NCI-H226 (cell line): Measurements from ENCODE around the gene PSENEN.
A peak's percentile ranks its signal among the peaks of the same experiment; 100 is the strongest.

ENCODE experiments used
- DNase-seq: peaks from one replicate; pipeline ENCODE4 v3.0.0-alpha.2; 2015

The PSENEN gene

DNA sequence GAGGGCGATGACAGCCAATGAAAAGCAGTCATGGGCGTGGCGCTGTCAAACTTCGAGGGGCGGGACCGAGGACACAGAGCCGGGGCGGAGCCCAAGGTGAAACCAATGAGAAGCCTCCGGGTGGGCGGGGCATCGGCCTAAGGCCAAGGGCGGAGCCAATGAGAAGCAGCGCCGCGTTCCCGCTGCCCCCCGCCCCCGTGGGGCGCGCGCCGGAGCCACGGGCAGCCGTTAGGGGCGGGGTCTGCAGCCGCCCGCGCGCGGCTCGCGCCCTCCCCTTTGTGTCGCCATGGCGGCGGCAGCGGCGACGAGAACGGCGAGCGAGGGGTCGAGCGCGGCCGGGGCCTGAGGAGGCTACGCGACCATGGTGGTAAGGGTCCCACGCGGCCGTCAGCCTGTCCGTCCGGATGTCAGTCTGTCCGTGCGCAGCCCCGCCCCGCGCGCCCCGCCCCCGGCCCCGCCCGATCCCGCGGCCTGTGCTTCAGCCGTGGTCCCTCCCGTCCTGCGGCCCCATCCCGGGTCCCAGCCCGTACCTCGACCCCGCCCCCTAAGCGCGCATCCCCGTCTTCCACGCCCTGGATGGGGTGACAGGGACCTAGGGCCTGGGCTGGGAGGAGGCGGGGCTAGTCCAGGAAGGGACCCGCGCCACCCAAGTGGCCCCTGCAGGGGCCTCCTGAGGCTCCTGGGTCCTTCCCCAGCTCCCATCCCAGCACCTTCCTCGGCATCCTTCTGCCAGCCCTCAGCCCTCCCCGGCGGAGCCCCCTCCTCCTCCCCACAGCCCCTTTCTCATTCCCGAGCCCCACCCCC lies 30.0 kb downstream of the PSENEN start, which contains the start of gene ARHGAP33:
TSS of gene ARHGAP33 (plus strand) at position 267 of the 804 bp plus-strand sequence. CDS start at position 362, 95 bp downstream.
- DNase-seq = peak; percentile 89

DNA sequence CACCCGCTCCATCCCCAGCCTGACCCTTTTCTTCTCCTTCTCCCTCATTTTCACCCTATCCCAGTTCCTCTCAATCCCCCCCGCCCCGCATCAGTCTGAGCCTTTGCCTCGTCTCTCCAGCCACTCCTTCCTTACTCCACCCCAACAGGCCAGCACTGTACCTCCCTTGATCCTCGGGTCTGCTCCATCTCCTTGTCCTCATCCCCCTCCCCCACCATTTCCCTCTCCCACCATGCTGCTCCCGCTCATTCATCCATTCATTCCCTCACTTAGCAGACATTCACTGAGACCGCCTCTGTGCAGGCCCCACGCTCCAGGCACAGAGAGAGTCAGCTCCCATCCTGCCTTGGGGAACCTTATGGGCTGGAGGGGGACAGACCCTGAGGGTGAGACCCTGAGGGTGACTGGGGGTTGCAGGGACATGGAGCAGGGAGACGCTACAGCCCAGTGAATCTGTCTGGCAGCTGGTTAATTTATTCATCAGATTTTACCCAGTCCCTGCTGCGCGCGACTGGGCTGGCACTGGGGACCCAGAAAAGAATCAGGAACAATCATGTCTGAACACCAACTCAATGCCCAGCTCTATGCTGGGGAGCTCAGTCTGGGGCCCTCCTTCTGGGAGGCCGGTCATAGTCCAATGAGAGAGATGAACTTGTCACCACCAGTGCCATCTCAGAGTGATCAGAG lies 30.8 kb downstream of the PSENEN start:
- DNase-seq = no peak

DNA sequence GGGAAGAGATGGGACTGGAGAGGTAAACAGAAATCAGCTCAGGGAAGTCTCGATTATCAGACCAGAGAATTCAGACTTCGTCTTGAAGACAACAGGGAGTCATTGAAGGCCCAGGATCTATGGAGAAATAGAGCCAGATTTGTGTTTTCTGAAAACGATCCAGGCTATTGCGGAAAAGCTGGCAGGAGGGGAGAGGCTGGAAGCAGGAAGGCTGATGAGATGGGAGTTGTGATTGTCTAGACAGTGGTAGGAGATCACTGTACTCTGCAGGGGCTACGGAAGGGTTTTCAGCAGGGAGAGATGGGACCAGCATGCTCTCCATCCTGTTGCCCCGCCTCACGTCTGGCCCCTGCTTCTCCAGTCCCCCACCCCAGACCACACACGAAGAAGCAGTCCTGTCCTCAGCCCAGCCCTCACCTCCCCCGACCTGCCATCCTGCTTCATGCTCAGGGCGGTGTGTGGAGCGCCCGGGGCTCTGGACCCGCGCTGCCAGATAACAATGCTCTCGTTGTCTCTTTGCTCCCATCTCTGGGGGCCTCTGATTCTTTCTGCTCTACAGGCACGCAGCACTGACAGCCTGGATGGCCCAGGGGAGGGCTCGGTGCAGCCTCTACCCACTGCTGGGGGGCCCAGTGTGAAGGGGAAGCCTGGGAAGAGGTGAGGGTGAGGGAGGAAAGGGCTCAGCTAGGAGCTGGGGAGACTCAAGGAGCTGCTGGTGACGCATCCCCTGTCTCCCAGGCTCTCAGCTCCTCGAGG lies 31.8 kb downstream of the PSENEN start:
- DNase-seq = no peak

DNA sequence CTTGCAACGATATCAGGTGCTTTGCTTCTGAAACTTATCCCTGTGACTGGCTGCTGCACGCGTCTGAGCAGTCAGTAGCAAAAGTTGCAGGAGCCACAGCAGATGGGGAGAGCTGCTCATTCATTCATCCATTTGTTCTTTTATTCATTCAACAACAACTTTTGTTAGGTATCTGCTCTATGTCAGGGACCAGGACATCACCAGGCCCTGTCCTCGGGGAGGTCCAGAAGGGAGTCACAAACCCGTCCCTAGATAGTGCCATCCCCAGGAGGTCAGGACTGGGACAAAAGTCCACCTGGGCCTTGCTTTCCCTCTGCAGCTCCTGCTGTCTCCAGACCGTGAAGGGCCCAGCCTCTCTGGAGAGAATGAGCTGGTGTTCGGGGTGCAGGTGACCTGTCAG lies 32.5 kb downstream of the PSENEN start:
- DNase-seq = no peak

DNA sequence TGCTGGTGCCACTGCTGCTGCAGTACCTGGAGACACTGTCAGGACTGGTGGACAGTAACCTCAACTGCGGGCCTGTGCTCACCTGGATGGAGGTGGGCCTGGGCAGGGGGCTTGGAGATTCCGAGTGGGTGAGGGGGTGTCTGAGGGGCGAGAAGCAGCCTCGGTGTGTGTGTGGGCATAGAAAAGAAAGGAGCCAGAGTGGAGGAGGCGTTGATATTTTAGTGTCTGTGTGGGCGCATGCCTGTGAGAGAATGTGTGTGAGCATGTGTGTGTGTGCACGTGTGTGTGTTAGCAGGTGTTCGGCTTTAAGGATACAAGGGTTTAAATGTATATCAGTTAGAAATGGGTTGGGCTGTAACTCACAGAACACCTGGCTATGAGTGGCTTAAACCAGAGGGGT lies 33.6 kb downstream of the PSENEN start:
- no peak for DNase-seq

DNA sequence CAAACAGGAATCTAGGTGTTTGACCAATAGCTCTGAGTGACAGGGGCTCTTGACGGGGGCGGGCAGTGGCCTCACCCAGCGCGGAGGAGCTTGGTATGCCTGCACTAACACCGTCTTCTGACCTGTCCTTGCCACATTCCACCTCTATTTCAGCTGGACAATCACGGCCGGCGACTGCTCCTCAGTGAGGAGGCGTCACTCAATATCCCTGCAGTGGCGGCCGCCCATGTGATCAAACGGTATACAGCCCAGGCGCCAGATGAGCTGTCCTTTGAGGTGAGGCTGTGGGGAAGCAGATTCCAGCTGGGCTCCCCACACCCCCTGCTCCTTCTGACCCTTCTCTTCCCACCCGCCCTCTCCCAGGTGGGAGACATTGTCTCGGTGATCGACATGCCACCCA lies 34.6 kb downstream of the PSENEN start:
- DNase-seq = no peak

DNA sequence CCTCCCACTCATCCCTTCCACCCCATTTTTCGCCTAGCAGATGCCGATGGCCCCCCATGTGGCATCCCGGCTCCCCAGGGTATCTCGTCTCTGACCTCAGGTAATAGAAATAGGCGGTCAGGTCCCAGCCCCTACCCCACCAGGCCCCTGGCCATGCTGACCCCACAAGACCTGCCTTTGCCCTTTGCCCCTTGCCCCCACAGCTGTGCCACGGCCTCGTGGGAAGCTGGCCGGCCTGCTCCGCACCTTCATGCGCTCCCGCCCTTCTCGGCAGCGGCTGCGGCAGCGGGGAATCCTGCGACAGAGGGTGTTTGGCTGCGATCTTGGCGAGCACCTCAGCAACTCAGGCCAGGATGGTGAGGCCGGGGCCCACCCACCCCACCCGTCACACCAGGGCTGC lies 35.3 kb downstream of the PSENEN start:
- DNase-seq = no peak

DNA sequence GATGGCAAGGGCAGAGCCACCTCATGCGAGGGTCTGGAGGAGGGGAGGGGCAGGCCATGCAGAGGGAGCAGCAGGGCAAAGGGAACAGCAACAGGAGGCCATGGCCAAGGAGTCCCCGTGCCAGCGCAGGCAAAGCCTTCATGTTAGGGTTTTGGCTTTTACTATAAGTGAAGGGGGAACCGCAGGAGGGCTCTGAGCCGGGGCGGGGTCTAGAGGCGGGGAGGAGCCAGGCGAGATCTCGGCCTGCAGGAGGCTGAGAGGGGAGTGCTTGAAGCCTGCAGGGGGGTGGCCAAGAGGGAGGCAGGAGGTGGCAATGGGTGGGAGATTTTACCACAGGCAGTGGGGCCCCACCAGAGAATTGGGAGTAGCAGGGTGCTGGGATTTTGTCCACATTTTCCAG lies 36.2 kb downstream of the PSENEN start:
- DNase-seq = no peak

DNA sequence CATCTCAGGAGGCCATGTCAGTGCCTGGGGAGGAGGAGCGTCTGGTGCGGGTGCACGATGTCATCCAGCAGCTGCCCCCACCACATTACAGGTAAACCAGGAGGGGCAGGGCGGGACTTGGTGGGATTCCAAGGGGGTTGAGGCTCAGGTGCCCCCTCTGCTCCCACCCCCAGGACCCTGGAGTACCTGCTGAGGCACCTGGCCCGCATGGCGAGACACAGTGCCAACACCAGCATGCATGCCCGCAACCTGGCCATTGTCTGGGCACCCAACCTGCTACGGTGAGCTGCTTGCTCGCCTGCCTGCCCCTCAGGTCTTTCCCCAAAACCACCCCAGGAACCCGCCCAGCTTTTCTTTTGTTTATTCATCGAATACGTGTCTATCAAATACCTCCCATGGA lies 37.1 kb downstream of the PSENEN start:
- no peak for DNase-seq

DNA sequence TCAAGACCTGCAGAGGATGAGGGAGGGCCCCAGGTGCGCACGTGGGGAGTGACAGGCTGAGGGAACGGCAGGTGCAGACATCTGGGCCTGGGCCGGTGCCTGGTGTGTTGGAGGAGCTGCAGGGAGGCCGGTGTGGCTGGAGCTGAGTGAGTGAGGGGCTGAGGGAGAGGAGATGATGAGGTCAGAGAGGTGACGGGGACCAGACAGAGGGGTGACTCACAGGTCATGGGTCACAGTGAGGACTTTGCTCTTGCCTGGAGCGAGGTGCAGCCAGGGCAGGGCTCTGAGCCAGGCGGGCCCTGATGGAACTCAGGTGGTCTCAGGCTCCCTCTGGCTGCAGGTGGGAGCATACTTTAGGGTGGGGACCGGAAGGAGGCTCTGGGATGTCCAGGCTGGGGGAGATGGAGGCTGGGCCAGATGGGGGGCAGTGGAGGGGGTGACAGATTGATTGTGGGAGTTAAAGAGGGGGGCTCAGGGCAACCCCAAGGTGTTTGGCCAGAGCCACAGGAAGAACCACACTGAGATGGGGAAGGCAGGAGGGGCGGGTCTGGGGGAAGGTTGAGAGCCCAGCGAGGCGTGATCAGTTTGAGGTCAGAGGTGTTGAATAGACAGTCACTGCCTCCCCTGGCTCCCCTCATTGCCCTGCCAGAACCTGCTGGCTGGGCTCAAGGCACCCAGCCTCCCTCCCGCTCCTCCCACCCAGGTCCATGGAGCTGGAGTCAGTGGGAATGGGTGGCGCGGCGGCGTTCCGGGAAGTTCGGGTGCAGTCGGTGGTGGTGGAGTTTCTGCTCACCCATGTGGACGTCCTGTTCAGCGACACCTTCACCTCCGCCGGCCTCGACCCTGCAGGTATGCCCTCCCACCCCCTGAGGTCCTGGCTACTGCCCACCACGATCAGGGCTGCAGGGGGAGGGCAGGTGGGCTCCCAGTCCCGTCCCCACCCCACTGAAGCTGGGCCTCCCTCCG lies 38.3 kb downstream of the PSENEN start:
- DNase-seq = no peak

DNA sequence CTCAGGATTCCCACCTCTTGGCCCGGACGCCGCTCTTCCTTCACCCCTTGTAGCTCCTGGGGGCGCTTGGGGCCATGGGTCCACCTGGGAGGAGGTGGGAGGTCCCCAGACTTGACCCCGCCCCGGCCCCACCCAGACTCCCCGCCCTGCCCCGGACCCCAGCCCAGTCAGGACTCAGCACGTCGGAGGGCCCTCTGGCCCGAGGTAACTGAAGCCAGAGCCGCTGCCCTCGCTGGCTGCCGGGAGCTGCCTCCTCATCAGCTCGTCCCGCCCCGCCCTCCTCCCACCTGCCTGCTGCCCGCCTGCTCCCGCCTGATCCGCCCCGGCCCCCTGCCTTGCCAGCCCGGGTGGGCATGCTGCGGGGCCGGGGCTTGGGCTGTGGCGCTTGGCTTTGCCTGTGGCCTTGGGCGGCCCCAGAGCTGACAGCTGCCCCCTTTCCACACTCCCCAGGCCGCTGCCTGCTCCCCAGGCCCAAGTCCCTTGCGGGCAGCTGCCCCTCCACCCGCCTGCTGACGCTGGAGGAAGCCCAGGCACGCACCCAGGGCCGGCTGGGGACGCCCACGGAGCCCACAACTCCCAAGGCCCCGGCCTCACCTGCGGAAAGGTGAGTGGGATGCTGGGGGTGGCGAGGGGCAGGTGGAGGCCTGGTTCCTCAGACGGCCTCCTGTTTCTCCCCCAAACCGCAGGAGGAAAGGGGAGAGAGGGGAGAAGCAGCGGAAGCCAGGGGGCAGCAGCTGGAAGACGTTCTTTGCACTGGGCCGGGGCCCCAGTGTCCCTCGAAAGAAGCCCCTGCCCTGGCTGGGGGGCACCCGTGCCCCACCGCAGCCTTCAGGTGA lies 39.3 kb downstream of the PSENEN start:
- DNase-seq = no peak

DNA sequence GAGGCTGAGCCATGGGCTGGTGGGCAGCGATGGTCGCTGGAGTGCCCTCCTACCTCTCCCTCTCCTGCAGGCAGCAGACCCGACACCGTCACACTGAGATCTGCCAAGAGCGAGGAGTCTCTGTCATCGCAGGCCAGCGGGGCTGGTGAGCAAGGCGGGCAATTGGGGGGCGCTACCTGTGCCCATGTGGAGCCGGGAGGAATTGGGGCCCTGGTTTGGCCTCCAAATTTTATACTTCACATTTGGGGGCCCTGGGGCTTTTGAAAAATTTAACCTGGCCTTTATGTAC lies 39.8 kb downstream of the PSENEN start:
- no peak for DNase-seq

DNA sequence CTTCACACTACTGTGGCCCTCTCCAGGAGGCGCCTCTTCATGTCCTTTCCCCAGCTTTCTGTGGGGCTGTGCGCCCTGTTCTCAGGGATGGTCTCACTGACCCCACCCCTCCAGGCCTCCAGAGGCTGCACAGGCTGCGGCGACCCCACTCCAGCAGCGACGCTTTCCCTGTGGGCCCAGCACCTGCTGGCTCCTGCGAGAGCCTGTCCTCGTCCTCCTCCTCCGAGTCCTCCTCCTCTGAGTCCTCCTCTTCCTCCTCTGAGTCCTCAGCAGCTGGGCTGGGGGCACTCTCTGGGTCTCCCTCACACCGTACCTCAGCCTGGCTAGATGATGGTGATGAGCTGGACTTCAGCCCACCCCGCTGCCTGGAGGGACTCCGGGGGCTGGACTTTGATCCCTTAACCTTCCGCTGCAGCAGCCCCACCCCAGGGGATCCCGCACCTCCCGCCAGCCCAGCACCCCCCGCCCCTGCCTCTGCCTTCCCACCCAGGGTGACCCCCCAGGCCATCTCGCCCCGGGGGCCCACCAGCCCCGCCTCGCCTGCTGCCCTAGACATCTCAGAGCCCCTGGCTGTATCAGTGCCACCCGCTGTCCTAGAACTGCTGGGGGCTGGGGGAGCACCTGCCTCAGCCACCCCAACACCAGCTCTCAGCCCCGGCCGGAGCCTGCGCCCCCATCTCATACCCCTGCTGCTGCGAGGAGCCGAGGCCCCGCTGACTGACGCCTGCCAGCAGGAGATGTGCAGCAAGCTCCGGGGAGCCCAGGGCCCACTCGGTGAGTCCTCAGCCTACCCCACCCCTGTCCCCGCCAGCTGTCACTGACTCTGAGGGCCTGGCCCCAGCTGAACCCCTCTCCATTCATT lies 41.1 kb downstream of the PSENEN start:
- no peak for DNase-seq

DNA sequence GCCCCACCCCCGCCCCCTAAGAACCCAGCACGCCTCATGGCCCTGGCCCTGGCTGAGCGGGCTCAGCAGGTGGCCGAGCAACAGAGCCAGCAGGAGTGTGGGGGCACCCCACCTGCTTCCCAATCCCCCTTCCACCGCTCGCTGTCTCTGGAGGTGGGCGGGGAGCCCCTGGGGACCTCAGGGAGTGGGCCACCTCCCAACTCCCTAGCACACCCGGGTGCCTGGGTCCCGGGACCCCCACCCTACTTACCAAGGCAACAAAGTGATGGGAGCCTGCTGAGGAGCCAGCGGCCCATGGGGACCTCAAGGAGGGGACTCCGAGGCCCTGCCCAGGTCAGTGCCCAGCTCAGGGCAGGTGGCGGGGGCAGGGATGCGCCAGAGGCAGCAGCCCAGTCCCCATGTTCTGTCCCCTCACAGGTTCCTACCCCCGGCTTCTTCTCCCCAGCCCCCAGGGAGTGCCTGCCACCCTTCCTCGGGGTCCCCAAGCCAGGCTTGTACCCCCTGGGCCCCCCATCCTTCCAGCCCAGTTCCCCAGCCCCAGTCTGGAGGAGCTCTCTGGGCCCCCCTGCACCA lies 41.9 kb downstream of the PSENEN start:
- DNase-seq = no peak

DNA sequence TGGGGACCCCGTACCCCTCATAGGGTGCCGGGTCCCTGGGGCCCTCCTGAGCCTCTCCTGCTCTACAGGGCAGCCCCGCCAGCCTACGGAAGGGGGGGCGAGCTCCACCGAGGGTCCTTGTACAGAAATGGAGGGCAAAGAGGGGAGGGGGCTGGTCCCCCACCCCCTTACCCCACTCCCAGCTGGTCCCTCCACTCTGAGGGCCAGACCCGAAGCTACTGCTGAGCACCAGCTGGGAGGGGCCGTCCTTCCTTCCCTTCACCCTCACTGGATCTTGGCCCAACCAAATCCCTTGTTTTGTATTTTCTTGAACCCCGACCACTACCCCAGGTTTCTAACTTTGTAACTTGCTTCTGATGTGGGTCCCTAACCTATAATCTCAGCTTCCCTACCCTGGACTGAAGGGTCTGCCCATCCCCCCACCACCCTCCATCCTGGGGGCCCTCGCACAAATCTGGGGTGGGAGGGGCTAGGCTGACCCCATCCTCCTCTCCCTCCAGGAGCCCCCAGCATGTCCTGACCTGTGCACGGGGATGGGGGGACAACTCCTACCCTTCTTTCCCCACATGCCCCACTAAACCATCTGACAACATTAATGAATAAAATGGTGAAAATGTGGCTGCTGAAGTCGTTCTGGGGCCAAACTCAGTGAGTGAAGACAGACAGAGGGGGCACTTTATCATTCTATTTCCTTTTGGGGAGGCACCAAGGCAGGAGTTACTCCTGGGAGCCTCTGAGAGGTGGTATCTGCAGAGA lies 42.9 kb downstream of the PSENEN start:
- no peak for DNase-seq

DNA sequence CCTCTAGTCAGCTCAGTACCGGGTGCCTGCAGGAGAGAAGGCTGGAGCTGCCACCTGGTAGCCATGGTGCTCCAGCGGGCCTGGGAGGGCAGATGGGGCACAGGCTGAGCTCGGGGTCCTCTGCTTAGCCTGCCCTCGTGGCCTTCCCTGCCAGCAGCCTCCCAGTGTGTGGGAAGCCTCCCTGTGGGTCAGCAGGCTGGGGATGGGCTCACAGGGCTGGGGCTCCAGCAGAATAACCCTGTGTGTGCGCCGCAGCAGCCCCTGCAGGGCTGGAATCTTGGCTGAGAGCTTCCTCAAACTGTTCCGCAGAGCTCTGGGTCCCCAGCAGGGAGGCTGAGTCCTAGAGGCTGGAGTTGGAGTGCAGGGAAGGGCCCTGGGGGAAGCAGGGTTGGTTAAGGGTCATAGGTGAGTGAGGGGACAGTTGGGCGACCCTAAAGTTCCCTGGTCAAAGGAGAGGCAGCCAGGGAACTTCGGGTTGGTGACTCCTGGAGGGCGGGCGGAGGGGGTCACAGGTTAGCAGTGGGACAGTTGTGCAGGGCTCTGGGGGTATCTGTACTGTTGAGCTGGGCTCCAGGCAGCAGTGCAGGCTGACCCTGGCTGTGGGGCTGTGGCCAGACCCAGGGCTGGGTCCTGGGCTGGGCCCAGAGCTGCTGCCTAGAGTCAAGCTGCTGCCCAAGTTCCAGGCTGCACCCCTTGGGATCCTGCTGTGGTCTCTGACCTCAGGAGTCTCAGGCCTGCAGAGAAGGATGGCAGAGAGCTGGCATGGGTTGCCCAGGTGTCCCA lies 43.9 kb downstream of the PSENEN start:
- no peak for DNase-seq

DNA sequence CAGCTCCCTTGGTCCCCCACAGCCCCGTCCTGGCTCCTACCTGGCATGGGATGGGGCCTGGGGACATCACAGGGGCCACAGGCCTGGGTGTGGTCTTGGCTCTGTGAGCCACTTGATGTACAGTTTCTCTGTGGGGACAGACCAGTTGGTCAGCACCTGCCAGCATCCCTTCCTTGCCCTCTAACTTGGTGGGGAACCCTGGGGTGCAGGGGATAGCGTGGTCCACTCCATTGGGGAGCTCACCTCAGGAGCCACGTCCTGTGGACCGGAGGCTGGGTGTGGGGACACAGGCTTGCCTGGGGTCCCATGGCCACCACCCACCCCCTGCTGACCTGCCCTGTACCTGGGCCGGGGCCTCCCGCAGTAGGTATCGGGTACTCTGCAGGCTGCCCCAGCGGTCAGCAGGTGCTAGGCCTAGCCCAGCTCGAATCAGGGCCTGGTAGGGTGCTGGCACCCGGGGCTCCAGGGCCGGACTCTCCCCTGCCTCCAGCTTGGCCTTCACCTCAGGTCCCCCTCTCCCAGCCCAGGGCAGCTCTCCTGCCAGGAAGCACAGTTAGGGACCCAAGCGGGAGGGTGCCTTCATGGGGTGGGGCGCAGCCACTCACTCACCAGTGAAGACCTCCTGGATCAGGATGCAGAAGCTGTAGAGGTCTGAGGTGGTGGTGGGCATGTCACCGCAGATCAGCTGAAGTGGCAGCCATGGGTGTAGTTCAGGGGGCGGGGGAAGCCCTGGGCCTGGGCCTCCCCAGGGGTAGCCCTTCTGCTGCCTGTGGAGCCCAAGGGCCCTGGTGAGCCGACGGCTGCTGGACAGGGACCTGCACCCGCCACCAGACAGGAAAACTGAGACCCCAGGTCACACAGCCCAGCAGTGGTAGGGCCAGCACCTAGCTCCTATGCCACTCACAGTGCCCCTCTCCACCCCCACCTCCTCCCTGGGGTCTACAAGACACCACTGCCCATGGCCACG lies 44.8 kb downstream of the PSENEN start:
- DNase-seq = no peak
